GM18909 (cell line): Measurements from ENCODE around the gene NADSYN1.
A peak's percentile ranks its signal among the peaks of the same experiment; 100 is the strongest.
"Not testable (repeated sequence)": the region's sequence is repeated elsewhere in the genome, so short reads cannot be mapped to it uniquely, and the experiment has no call there.

Experiments used
- ATAC-seq: cut with Tn5 transposase; IDR thresholded peaks from one replicate; pipeline ENCODE4 v1.9.1; 2021; ENCODE audit warnings: mild to moderate bottlenecking; ENCODE audit not compliant: unreplicated experiment, poor library complexity

NADSYN1 gene

DNA sequence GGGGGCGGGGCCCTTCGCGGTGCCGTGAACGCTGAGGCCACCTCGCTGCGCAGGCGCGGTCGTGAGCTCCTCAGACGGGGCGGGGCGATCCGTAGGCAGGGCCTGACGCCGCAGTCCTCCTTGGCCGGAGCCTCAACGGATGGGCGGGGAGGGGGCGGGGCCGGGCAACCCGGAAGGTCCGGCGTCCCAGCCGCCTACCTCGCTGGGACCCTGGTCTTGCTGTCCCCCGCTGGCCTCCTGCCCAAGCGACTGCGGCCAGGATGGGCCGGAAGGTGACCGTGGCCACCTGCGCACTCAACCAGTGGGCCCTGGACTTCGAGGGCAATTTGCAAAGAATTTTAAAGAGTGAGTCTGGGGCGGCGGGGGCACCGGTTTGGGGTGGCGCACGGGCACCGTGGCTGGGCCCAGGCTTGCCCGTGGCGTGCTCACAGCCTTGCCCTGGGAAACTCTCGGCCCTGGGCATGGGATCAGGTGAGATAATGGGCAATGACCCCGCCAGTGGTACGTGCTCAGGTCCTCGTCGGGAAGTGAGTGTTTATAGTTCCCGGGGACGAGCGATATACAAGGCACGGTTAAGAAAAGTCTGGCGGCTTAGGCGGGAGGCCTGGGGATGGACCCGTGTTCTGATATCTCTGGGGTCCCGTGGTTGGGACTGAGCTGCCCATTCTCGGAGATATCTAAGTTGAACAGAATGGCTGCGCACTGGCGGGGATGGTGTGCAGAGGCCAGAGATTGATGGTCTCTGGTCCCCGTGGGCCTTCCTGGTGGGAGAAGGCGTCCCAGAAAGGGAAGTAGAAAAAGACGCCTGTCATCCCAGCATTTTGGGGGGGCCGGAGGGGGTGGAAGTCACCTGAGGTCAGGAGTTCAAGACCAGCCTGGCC is at the start of gene NADSYN1:
TSS of gene NADSYN1 (plus strand) at position 167 of the 881 bp plus-strand sequence. CDS start at position 261, 94 bp downstream.
- peak; percentile 57 for ATAC-seq

DNA sequence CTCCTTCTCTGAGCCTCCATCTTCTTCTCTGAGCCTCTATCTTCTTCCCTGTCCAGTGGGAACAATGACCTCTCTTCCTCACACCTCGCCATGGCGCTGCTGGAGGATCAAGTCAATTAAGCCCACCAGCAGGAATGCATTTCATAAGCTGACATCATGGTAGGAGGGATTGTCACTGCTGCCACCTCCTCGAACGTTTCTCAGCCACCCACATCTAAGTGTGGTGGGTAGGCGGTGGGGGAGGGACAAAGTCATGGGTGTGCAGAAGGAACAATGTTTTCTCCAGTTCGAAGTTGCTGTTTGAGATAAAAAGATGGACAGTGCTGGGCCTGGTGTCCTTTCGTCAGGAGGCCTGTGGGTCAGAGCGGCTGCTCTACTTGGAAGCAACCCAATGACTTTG is 48.8 kb upstream of the NADSYN1 start:
- no peak for ATAC-seq

DNA sequence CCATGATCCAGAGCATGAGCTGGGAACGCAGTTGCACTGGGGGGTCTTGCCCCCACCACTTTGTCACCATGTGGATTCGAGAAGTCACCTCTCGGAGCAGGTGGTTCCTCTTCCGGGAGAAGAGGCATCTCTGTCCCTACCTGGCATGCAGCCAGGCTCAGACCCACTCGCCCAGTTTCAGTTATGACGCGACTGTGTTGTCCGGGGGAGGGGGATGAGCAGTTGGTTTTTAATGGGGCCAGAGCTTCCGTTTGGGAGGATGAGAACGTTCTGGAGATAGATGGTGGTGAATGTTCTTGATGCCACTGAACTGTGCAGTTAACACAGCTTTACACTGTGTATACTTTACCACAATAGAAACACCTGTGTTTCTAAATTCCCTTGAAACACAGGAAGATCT is 46.3 kb upstream of the NADSYN1 start:
- no peak for ATAC-seq

DNA sequence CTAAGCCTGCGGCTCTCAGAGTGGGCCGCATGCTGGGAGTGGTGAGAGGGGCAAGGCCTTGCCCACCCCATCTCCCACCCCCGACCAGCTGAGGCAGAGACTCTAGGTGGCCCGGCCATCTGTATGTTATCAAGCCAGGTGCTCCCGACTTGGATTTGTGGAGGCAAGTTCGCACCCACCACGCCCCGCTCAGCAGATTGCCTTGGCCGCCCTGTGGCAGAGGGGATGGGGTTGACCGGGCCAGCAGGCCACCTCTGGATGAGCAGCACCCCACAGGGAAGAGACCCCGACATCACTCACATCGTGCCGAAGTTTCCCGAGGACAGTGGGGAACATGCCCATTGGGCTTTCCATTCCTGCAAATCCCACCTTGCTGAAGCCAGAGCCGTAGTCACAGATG is 45.6 kb upstream of the NADSYN1 start:
- no peak for ATAC-seq

DNA sequence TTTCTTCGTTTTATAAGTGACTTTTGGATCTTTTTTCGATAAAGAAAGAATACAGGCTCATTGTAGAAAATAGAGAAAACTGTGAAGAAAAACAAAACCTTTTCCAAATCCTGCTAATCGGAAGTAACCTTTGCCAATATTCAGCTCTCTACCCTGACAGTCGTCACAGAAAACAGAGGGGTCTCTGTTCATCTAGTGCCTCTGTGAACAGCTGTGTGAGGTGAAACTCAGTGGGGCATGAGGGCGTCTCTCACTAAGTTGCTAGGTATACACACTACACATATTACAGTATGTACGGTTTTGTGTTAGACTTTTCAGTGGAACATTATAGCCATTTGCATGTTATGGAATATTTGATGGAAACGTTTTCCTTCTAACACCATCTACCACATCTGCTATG is 44.2 kb upstream of the NADSYN1 start:
- ATAC-seq, result no peak

DNA sequence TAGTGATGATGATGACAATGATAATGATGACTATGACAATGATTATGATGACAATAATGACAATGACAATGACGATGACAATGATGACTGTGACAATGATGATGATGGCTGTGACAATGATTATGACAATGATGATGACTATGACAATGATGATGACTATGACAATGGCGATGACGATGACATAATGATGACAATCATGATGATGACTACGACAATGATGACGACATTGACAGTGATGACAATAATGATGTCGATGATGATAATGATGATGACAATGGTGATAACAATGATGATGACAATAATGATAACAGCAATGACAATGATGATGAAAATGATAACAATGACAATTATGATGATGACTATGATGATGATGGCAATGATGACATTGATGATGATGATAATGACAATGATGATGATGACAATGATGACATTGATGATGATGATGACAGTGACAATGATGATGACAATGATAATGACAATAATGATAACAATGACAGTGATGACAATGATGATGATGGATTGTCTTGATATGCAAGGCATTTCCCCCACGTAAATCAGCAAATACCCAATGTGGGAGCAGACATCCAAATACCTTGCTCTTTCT is 42.5 kb upstream of the NADSYN1 start:
- no peak for ATAC-seq

DNA sequence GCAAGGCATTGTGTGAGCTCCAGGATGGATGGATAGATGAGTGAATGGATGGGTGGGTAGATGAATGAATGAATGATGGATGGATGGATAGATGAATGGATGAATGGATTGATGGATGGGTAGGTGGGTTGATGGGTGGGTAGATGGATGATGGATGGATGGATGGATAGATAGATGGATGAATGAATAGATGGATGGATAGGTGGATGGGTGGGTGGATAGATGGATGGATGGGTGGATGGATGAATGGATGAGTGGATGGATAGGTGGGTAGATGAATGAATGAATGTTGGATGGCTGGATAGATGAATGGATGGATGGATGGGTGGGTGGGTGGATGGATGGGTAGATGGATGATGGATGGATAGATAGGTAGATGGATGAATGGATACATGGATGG is 38.4 kb upstream of the NADSYN1 start:
- ATAC-seq, result no peak

DNA sequence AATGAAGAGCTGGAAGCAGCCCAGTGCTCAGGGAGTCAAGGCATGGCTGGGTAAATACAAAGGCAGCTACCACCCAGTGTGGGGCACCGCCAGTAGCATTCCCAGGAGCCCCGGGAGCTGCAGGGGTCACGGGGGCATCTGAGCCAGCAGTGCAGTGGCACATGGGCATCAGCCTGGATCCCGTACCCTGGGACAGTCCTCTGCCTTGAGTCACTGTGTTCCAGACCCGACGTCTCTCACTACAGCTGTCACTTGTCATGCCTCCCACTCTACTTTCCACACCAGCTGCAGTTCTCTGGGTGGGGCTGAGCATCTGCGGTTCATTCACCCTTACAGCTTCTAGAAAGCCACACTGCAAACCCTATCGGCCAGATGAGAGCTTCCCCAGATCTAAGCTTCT is 34.4 kb upstream of the NADSYN1 start:
- no peak for ATAC-seq

DNA sequence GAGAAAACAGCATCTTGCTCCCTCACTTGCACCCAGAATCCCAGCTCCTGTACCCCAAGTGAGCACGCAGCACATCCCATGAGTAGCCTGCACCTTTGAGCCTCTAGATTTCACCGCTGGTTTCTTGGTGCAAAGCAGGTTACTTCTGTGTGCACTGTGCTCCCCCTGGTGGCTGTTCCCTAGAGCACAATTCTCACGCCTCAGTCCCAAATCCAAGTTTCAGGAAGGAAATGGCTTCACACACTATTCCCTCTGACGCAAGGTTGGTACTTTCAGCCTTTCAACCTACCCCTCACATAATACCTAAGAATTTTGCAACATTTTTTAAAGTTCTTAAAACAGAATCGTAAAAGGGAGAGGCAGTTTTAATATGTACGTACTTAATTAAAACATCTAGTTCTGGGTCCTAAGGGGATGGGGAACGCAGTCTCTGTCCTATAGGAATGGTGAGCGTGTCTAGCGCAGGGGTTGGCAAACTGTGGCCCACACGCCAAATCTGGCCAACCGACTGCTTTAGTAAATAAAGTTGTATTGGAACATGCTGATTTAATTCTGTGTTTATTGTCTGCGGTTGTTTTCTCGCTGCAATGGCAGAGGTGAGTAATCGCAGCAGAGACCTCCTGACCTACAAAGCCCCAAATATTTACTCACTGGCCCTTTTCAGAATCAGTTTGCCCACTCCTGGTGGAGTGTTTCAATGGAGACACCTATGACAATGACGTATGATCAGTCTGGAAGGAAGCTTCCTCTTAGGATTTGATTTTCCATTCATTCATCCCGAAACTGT is 32.4 kb upstream of the NADSYN1 start:
- ATAC-seq, result no peak

DNA sequence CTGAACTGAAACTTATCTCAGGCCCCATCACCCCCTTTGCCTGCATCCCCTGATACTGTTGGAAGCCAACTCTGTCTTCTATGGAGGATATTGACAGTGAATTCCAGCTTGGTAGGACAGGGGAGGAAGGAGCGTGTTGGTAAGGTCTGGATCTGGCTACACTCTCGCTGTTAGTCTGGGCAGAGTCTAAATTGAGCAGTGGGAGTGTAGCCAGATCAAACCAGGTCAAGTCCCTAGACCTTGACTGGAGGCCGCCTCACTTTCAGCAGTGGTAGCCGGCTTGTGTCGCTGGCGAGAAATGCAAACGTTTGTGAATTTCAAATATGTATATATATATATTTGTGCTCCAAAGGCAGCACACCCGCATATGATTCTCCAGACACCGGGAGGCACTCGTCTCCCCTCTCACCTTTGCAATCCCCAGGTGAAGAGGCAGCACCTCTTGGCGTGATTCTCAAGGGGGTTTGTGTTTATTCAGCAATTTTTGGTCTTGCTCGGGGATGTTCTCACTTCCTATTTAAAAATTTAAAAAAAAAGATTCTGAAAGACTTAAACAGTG is 31.5 kb upstream of the NADSYN1 start:
- no peak for ATAC-seq

DNA sequence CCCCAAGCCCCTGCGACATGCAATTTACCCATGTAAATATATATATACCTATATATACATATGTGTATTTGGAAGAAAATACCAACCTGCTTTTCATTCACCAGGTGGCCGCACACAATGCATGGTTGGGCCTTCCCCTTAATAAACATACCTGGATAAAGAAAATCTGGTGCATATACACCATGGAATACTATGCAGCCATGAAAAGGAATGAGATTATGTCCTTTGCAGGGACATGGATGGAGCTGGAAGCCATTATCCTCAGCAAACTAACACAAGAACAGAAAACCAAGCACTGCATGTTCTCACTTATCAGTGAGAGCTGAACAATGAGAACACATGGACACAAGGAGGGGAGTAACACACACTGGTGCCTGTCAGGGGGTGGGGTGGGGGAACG is 30.7 kb upstream of the NADSYN1 start:
- not testable (repeated sequence) for ATAC-seq

DNA sequence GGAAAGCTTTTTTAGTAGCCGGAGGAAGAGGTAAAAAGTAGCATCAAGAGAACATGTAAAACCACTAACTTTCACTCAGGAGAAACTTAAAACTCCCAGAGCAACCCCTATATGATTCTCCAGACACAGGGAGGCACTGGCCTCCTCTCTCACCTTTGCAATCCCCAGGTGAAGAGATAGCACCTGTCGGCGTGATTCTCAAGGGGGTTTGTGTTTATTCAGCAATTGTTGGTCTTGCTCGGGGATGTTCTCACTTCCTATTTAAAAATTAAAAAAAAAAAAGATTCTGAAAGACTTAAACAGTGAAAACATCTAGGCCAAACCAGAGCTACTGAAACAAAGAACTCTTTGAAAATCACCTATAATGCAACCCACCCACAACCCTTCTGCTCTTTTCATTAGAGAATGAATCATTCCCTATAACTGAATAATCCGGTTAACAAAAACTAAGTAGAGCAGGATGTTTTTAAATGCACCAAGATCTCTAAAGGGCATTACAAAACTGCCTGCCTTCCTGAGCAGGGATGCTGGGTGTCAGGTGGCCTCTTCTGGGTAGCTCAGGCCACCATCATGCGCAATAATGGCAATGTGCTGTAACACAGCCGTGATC is 29.7 kb upstream of the NADSYN1 start:
- no peak for ATAC-seq

DNA sequence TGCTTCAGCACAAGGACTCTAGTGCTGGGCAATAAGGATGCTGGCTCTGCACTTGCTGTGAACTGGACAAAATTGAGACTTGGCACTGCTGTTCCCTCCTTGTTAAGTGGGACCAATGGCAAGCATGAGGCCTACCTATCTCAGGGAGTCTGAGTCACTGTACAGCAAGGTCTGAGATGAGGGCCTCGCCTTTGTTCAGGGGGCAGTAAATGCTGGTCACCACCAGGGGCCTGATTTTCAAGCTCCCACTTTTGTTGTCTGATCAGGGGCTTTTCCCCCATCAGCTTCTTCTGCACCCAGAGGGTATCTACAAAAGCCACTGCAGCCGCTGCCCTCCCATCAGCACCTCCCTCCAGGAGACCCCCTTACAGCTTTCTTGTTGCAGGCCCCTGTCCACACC is 27.6 kb upstream of the NADSYN1 start:
- no peak for ATAC-seq

DNA sequence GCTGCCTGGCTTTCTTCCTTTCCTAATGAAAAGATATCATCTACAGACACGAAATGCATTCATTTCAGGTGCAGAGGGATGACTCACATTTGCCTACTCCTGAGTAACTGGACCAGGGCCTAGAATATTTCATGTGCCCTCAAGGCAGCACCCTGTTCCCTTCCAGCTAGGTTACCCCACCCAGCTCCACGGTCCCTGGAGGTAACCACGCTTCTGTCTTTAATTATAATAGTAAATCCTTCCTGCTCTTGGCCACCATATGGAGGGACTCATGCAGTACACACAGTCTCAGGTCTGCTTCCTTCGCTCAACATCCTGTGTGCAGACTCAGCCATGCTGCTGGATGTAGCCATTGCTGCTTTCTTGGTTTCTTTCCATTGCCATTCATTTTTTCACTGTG is 27.1 kb upstream of the NADSYN1 start:
- no peak for ATAC-seq

DNA sequence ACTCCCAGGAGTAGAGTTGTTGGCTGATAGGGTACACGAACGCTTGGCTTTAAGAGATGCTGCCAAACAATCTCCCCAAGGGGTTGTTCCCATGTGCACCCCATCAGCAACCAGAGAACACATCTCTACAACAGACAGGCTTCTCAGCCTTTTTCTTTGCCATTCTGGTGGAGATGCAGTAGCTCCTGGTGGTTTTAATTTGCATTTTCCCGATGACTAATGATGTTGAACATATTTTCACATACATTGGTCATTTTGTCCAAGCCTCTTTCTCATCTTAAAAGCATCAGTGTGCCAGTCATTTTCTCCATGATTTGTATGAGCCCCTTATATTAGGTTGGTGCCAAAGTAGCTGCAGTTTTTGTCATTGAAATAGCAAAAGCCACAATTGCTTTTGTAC is 26.6 kb upstream of the NADSYN1 start:
- ATAC-seq, result no peak

DNA sequence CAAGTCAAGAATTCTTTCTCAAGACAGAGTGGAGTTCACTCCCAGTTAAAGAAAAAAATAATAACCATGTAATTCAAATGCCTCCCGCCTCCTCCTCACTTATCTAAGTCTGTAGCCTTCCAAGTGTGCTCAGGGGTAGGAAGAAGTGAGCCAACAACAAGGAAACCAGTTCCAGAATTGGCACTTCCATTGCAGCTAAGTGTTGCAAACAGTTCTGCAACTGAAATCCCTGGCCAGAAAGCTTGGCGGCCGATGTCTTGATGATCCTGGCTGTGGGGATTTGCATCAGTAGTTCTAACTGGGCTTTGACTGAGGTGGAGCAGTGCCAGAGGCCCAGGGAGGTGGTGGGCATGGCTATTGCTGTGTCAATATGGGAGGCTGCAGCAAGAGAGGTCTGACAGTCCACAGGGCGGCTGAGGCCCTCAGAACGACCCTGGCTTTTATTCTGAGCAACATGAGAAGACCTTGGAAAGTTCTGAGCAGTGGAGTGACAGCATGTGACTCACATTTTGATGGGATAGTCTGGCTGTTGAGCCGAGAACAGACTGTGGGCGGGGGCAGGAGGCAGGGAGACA is 24.1 kb upstream of the NADSYN1 start:
- ATAC-seq, result no peak

DNA sequence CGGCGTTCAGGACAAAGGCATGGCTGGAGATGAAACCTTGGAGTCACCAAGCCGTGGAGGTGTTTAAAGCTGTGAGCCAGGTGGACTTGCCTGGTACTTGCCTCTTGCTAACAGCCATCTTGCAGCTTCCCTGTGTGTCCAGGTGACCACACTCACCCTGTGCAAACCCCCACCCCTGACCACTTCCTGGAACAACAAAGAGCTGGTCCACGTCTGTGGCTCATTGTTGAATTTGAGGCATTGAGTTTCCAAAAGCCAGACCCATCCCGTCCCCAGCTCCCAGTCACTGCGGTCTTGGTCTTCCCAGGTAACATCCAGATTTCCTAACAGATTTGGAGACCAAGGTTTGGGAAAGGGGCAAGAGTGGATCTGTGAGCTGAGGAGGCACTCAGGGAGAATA is 23.3 kb upstream of the NADSYN1 start:
- no peak for ATAC-seq

DNA sequence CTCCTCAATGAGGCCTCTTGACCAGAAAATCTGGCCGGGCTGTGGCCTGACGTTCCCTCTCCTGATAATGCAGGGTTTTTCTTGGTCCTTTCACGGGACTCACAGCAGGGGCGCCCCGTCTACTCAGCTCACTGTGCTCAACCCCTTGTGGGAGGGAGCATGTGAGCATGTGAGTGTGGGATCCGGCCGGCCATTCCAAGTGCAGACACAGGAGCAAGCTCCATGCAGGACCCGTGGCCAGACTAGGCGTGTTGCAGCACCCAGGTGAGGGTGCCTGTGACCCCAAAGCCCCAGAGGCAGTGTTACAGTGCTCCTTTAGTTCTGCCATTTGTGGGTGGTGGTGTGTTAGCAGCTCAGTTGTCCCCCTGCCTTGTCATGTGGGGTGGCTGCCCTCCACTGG is 22.8 kb upstream of the NADSYN1 start:
- ATAC-seq, result no peak

DNA sequence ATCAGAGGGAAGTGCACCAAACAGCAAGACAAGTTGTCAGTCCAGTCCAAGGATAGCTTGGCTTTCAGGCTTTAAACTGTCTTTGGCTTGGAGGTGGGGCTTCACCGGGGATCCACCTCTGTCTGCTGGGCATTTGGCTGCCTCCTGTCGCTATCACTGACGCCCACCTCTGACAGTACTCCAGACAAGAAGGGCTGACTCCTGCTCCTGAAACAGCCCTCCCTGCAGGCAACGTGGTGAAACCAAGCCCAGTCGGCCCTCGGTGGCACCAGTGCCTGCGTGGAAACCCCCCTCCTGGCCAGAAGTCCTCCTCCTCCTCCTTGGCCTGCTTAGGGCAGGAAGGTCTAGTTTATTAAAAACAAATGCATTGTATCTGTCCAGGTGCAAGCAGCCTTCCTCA is 21.7 kb upstream of the NADSYN1 start:
- ATAC-seq, result no peak
